ENCODE results near the gene IRF2BP2.

The IRF2BP2 gene

DNA sequence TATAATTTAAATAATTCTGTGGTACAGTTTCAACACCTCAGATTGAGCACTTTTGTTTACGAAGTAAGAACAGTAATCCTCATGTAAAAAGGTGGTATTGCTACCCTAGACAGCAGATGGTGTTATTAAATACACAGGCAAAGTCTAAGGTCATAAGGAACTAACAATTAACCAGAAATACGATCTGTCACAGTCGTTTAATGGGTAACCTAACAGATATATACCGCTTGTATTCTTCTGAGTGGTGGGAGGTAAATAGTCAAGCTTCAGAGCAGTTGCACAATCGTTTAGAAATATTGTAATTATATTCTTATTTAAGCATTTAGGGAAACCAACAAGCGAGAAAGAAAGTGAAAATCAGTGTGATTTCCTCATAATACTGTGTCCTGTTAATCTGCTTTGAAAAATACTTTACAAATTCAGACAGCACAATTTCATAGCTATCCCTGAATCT lies 9.8 kb upstream of the IRF2BP2 start (continued):
- TF ChIP-seq OVOL3 (tag by site-specific recombination; IDR thresholded peaks at IDR 0.05) (peak; percentile 29; the same call in 1 of the 2 replicates), ZNF585B (tag by site-specific recombination; IDR thresholded peaks at IDR 0.05) (no peak), ZNF341 (tag by site-specific recombination; IDR thresholded peaks at IDR 0.05; ENCODE audit: low read depth) (no peak), ZSCAN30 (tag by site-specific recombination; IDR thresholded peaks at IDR 0.05) (no peak; the same call in 1 of the 2 replicates), SCRT2 (tag by site-specific recombination; IDR thresholded peaks at IDR 0.05) (no peak), KLF16 (tag by site-specific recombination; IDR thresholded peaks at IDR 0.05) (no peak), ZNF146 (tag by site-specific recombination; IDR thresholded peaks at IDR 0.05) (no peak), ZNF391 (tag by site-specific recombination; IDR thresholded peaks at IDR 0.05; ENCODE audit: borderline replicate concordance, low read depth) (no peak), ZNF121 (tag by site-specific recombination; IDR thresholded peaks at IDR 0.05) (no peak), ZNF707 (tag by site-specific recombination; IDR thresholded peaks at IDR 0.05) (no peak), KLF8 (tag by site-specific recombination; IDR thresholded peaks at IDR 0.05) (no peak), ZNF324 (tag by site-specific recombination; IDR thresholded peaks at IDR 0.05) (no peak), KLF9 (tag by site-specific recombination; IDR thresholded peaks at IDR 0.05; ENCODE audit: low read depth) (no peak), ZNF426 (tag by site-specific recombination; IDR thresholded peaks at IDR 0.05) (no peak), ZNF558 (tag by site-specific recombination; IDR thresholded peaks at IDR 0.05) (peak; percentile 16; the same call in 1 of the 2 replicates), ZFHX2 (tag by site-specific recombination; conservative IDR thresholded peaks at IDR 0.05) (no peak), ZNF394 (tag by site-specific recombination; IDR thresholded peaks at IDR 0.05; ENCODE audit: borderline replicate concordance) (no peak), ZNF777 (tag by site-specific recombination; IDR thresholded peaks at IDR 0.05; ENCODE audit: borderline replicate concordance) (no peak), ZEB2 (tag by site-specific recombination; IDR thresholded peaks at IDR 0.05) (no peak), ZNF843 (tag by site-specific recombination; IDR thresholded peaks at IDR 0.05) (peak; percentile 79; the same call in 1 of the 2 replicates), ZNF433 (tag by site-specific recombination; IDR thresholded peaks at IDR 0.05; ENCODE audit: low read depth) (no peak), ZNF302 (tag by site-specific recombination; IDR thresholded peaks at IDR 0.05; ENCODE audit: low read depth) (no peak), ZNF354C (tag by site-specific recombination; IDR thresholded peaks at IDR 0.05; ENCODE audit: borderline replicate concordance, low read depth) (no peak), ZBTB44 (tag by site-specific recombination; IDR thresholded peaks at IDR 0.05) (peak; percentile 64), YY2 (tag by site-specific recombination; IDR thresholded peaks at IDR 0.05) (no peak), ZNF544 (tag by site-specific recombination; IDR thresholded peaks at IDR 0.05) (no peak), ZBTB48 (tag by site-specific recombination; IDR thresholded peaks at IDR 0.05) (no peak), ZBTB7A (tag by site-specific recombination; IDR thresholded peaks at IDR 0.05; ENCODE audit: low read depth) (no peak), ZNF16 (tag by site-specific recombination; IDR thresholded peaks at IDR 0.05; ENCODE audit: low read depth) (no peak), ZNF248 (tag by site-specific recombination; IDR thresholded peaks at IDR 0.05) (no peak), ZNF629 (tag by site-specific recombination; IDR thresholded peaks at IDR 0.05) (no peak; the same call in 1 of the 2 replicates), ZNF510 (tag by site-specific recombination; IDR thresholded peaks at IDR 0.05; ENCODE audit: insufficient replicate concordance) (no peak), ZNF366 (tag by site-specific recombination; conservative IDR thresholded peaks at IDR 0.05) (peak; percentile 58)
- TF ChIP-seq, protein P1, sequence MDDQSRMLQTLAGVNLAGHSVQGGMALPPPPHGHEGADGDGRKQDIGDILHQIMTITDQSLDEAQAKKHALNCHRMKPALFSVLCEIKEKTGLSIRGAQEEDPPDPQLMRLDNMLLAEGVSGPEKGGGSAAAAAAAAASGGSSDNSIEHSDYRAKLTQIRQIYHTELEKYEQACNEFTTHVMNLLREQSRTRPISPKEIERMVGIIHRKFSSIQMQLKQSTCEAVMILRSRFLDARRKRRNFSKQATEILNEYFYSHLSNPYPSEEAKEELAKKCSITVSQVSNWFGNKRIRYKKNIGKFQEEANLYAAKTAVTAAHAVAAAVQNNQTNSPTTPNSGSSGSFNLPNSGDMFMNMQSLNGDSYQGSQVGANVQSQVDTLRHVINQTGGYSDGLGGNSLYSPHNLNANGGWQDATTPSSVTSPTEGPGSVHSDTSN (CRISPR knock-in tag; IDR thresholded peaks at IDR 0.05), result no peak
- TF ChIP-seq, protein P2, sequence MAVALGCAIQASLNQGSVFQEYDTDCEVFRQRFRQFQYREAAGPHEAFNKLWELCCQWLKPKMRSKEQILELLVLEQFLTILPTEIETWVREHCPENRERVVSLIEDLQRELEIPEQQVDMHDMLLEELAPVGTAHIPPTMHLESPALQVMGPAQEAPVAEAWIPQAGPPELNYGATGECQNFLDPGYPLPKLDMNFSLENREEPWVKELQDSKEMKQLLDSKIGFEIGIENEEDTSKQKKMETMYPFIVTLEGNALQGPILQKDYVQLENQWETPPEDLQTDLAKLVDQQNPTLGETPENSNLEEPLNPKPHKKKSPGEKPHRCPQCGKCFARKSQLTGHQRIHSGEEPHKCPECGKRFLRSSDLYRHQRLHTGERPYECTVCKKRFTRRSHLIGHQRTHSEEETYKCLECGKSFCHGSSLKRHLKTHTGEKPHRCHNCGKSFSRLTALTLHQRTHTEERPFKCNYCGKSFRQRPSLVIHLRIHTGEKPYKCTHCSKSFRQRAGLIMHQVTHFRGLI (tag by site-specific recombination; IDR thresholded peaks at IDR 0.05), result no peak
- TF ChIP-seq, protein P3, sequence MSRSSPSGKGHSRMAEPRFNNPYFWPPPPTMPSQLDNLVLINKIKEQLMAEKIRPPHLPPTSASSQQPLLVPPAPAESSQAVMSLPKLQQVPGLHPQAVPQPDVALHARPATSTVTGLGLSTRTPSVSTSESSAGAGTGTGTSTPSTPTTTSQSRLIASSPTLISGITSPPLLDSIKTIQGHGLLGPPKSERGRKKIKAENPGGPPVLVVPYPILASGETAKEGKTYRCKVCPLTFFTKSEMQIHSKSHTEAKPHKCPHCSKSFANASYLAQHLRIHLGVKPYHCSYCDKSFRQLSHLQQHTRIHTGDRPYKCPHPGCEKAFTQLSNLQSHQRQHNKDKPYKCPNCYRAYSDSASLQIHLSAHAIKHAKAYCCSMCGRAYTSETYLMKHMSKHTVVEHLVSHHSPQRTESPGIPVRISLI (tag by site-specific recombination; IDR thresholded peaks at IDR 0.05), result no peak
- TF ChIP-seq, protein P4, sequence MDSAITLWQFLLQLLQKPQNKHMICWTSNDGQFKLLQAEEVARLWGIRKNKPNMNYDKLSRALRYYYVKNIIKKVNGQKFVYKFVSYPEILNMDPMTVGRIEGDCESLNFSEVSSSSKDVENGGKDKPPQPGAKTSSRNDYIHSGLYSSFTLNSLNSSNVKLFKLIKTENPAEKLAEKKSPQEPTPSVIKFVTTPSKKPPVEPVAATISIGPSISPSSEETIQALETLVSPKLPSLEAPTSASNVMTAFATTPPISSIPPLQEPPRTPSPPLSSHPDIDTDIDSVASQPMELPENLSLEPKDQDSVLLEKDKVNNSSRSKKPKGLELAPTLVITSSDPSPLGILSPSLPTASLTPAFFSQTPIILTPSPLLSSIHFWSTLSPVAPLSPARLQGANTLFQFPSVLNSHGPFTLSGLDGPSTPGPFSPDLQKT (IDR thresholded peaks at IDR 0.05; ENCODE audit: borderline replicate concordance, low read depth, low read length), result no peak

Measured in HEK293 (cell line).